Subcutaneous adipose tissue (tissue), 4 donors: ENCODE data around the gene DNAJB12. TPM values are rescaled to one million over a fixed set of nuclear protein-coding genes. Genes with fewer than 3 reads are reported as not detected.

Source experiments
- small RNA-seq: library from RNA; depleted of rRNA; stranded (forward); fragments of <200 nt; gene quantifications from one replicate; pipeline ENCODE3, GENCODE V24; 2016
- total RNA-seq, 4 donors: library from RNA; depleted of rRNA; stranded (reverse); fragments of >200 nt; gene quantifications; one replicate each; pipeline ENCODE4 v1.1.0, GENCODE V29; 2016
- TF ChIP-seq, protein P1 (sequence below): fragments of 450-650 bp; IDR thresholded peaks from one replicate; pipeline ENCODE4 v1.5.1; 2016; ENCODE audit warnings: low read depth, mild to moderate bottlenecking, control low read depth, antibody characterized with exemption, moderate library complexity

DNAJB12 gene
- total RNA-seq, 4 donors from 2014 or later: 28.4 to 38.4 (median 33.9) TPM

DNA sequence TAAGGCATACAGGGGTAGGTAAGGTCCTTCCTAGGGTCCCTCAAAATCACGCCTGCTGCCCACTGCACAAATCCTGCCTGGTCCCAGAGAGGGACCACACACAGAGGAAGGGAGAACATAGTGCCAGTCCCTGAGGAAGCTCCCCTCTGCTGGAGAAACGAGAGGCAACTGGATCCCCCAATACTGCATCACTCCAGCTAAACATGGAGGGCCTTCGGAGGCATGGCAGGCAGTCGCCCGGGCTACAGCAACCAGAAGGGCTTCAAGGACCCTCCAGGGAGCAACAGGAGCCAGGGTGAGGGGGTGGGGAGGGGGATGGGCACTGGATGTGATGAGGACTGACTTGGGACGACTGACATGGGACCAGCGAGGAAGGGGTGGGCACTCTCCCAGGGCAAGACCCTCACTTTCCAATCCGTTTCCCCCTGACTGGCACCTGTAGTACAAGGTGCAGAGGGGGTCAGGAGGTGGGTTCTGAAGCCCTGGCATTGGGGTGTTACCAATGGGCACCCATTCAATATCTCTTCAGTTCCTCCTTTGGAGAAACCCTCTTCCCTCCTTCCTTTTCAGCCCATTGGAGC, 59.3 kb downstream of the DNAJB12 start:
- TF ChIP-seq, protein P1, sequence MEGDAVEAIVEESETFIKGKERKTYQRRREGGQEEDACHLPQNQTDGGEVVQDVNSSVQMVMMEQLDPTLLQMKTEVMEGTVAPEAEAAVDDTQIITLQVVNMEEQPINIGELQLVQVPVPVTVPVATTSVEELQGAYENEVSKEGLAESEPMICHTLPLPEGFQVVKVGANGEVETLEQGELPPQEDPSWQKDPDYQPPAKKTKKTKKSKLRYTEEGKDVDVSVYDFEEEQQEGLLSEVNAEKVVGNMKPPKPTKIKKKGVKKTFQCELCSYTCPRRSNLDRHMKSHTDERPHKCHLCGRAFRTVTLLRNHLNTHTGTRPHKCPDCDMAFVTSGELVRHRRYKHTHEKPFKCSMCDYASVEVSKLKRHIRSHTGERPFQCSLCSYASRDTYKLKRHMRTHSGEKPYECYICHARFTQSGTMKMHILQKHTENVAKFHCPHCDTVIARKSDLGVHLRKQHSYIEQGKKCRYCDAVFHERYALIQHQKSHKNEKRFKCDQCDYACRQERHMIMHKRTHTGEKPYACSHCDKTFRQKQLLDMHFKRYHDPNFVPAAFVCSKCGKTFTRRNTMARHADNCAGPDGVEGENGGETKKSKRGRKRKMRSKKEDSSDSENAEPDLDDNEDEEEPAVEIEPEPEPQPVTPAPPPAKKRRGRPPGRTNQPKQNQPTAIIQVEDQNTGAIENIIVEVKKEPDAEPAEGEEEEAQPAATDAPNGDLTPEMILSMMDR: no peak

DNA sequence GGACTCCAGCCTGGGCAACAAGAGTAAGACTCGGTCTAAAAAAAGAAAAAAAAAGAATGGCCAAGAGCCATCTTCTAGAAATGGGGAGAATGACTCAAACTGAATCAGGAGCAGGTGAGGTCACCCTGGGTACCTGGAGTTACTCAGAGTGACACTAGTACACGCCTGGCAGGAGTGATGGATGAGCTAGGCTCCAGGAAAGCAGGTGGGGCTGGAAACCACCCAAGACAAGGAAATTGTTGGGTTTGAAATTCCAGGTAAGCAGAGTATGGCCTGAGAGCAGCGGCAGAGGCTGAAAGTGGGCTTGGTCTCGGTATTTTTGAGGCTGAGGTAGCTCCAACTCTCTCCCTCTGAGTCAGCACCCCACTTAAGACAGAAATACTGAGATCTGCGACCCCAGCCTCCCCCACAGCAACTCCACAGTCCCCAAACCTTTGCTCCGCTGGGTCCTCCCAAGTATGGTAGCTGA, 62.5 kb downstream of the DNAJB12 start:
- TF ChIP-seq, protein P1: no peak

DNA sequence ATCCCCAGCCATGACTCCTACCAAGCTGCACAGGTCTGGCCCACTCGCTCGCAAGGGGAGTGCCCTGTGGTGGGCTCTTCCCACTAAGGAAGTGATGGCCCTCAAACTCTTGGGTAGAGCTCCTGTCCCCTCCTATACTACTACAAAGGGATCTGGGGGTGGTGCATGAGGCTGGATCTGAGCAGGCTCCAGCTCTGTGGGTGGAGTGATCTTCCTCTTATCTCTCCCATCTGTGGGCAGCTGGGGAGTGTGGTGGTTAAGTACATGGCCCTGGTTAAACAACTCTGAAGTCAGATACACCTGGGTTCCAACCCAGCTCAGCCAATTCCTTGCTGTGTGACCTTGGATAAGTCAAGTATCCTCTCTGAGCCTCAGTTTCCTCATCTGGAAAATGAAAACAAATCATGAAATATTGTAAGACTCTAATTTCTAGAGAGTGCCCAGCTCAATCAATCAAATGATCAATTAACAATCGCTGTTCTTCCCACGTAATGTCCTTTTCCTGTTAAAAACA, 63.6 kb downstream of the DNAJB12 start:
- TF ChIP-seq, protein P1: no peak

DNA sequence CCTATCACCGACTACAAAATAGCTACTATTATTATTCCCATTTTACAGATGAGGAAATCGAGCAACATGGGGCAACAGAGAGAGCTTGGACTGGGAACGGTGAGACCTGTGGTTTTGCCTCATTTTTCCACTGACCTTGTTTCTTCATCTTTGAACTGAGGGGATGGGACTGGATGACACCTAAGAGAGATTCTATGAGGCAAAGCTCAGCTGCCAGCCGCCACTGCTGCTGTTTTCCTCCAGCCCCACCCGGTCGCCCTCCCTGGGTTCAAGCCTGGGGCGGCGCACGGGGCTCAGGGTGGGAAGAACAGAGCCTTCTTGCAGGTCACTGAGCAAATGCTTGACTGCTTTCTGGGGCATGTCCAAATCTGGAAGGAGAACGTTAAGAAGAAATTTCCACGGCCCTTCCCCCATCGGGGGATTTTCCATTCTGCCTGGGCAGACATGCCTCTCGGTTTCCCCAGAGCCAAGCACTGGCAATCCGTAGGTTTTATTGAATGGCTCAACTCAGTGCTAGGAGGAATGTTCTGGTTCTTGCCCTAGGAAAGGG, 68.7 kb downstream of the DNAJB12 start:
- TF ChIP-seq, protein P1: no peak

DNA sequence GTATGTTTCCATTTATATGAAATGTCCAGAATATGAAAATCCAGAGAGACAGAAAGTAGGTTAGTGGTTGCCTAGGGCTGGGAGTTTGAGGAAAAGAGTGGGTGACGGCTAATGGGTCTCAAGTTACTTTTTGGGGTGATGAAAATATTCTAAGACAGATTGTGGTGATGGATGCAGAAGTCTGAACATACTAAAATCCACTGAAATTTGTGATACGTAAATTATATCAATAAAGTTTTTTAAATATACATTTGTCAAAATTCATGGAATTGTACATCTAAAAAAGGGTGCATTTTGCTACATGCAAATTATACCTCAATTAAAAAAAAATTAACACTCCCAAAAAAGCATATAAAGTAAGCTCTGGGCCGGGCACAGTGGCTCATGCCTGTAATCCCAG, 71.6 kb downstream of the DNAJB12 start:
- TF ChIP-seq, protein P1: no peak

Small RNAs within 50 kb of the gene (small RNA-seq; reads per million reads assigned to genes)
- gene RNU6-805P: not detected

Other genes with a start within 250 kb of the DNAJB12 start
- 100 to 1,000 TPM in 3 of 4 donors, 10 to 100 TPM in 1; 80.4 to 130 (median 110) TPM for gene ANAPC16, start 138.9 kb downstream of the DNAJB12 start, total RNA-seq
- gene ASCC1, start 138.6 kb downstream of the DNAJB12 start, total RNA-seq: 10 to 100 TPM; 26.8 to 37.7 (median 34.9) TPM
- 100 to 1,000 TPM; 300 to 414 (median 333) TPM for gene DDIT4, start 81.0 kb downstream of the DNAJB12 start, total RNA-seq